Retinal pigment epithelial cell (primary cell): ENCODE measurements around the gene DHRSX.

ENCODE experiments used
- DNase-seq: peaks from one replicate; pipeline ENCODE4 v3.0.0-alpha.2; 2010; ENCODE audit warnings: low read depth
- H3K4me3 ChIP-seq: 2 replicates; pipeline ENCODE4 v1.5.1; 2011; ENCODE audit warnings: mild to moderate bottlenecking, low read length, control low read depth, moderate library complexity
- CTCF ChIP-seq: conservative IDR thresholded peaks from 2 replicates; pipeline ENCODE4 v1.5.1; 2011; ENCODE audit warnings: low read depth, low read length, control low read depth, inconsistent platforms

DHRSX gene

GRCh38 chrX:2346158-2346557 lies 154.6 kb downstream of the DHRSX start:
- no peak overlapping the region for H3K4me3 ChIP-seq
- TF ChIP-seq CTCF = no peak
- DNase-seq = no peak

GRCh38 chrX:2345562-2345961 lies 155.2 kb downstream of the DHRSX start:
- H3K4me3 ChIP-seq = no peak overlapping the region
- no peak for DNase-seq
- no peak for TF ChIP-seq CTCF

- H3K4me3 ChIP-seq = no peak overlapping the region
- TF ChIP-seq CTCF = no peak
- no peak for DNase-seq
Measured at GRCh38 chrX:2343413-2343812, 157.4 kb downstream of the DHRSX start.

- DNase-seq = no peak
- no peak overlapping the region for H3K4me3 ChIP-seq
- TF ChIP-seq CTCF = no peak
Measured at GRCh38 chrX:2342874-2343273, 157.9 kb downstream of the DHRSX start.

GRCh38 chrX:2342281-2342688 lies 158.5 kb downstream of the DHRSX start:
- TF ChIP-seq CTCF = no peak
- DNase-seq = no peak
- H3K4me3 ChIP-seq = no peak overlapping the region

- no peak for DNase-seq
- H3K4me3 ChIP-seq = no peak overlapping the region
- TF ChIP-seq CTCF = no peak
Measured at GRCh38 chrX:2340991-2341390, 159.8 kb downstream of the DHRSX start.

GRCh38 chrX:2336181-2336580 lies 164.6 kb downstream of the DHRSX start:
- H3K4me3 ChIP-seq = no peak overlapping the region
- no peak for DNase-seq
- no peak for TF ChIP-seq CTCF
